HL-60 (cell line): ENCODE measurements around the gene ABHD11.

Experiments used
- CTCF ChIP-seq: IDR thresholded peaks from one replicate; pipeline ENCODE4 v1.5.1; 2011; ENCODE audit warnings: low read length, control low read depth, inconsistent platforms; ENCODE audit not compliant: insufficient read depth
- POLR2AphosphoS5 ChIP-seq: IDR thresholded peaks from 2 replicates; pipeline ENCODE4 v1.6.1; 2012; ENCODE audit warnings: low read depth

- TF ChIP-seq CTCF: no peak
- no peak for TF ChIP-seq POLR2AphosphoS5
Measured at GRCh38 chr7:73726083-73726466, 12.5 kb downstream of the ABHD11 start.
